ENCODE results near the gene ERBB4. TPM values are rescaled to one million over a fixed set of nuclear protein-coding genes. Genes with fewer than 3 reads are reported as not detected.
A peak's percentile ranks its signal among the peaks of the same experiment; 100 is the strongest.

ERBB4 gene
- total RNA-seq, 1 donor from 2014 or later = 0.36 TPM

GRCh38 chr2:212539072-212539880 is 674 bp upstream of the ERBB4 start:
- Mint-ChIP-seq H3K4me3 (ENCODE audit: unreplicated experiment) (peak overlapping the region; percentile 43), H3K4me1 (ENCODE audit: unreplicated experiment) (peaks cover 7% of the 10 kb centered on the region), H3K9me3 (ENCODE audit: unreplicated experiment) (no peaks in the 10 kb centered on the region), H3K27me3 (ENCODE audit: unreplicated experiment) (peaks cover 11% of the 10 kb centered on the region), H3K27ac (ENCODE audit: unreplicated experiment) (no peak overlapping the region), H3K36me3 (ENCODE audit: low read depth, unreplicated experiment) (no peaks in the 10 kb centered on the region)
- TF ChIP-seq CTCF (IDR thresholded peaks at IDR 0.05; ENCODE audit: unreplicated experiment) = no peak
- DNase-seq (ENCODE audit: low spot score) = peak; percentile 52

GRCh38 chr2:212537726-212538304 is 787 bp downstream of the ERBB4 start:
- H3K4me3 Mint-ChIP-seq (ENCODE audit: unreplicated experiment) = peak overlapping the region; percentile 87
- DNase-seq (ENCODE audit: low spot score) = peak; percentile 44
- peaks cover 11% of the 10 kb centered on the region for H3K27me3 Mint-ChIP-seq (ENCODE audit: unreplicated experiment)
- no peak for TF ChIP-seq CTCF (IDR thresholded peaks at IDR 0.05; ENCODE audit: unreplicated experiment)
- H3K4me1 Mint-ChIP-seq (ENCODE audit: unreplicated experiment) = peaks cover 7% of the 10 kb centered on the region
- H3K9me3 Mint-ChIP-seq (ENCODE audit: unreplicated experiment) = no peaks in the 10 kb centered on the region
- H3K36me3 Mint-ChIP-seq (ENCODE audit: low read depth, unreplicated experiment) = no peaks in the 10 kb centered on the region
- H3K27ac Mint-ChIP-seq (ENCODE audit: unreplicated experiment) = no peak overlapping the region

GRCh38 chr2:212536817-212537725 is 1.5 kb downstream of the ERBB4 start:
- H3K4me1 Mint-ChIP-seq (ENCODE audit: unreplicated experiment) = peaks cover 7% of the 10 kb centered on the region
- DNase-seq (ENCODE audit: low spot score) = peak; percentile 26
- no peak overlapping the region for H3K27ac Mint-ChIP-seq (ENCODE audit: unreplicated experiment)
- H3K9me3 Mint-ChIP-seq (ENCODE audit: unreplicated experiment) = no peaks in the 10 kb centered on the region
- H3K27me3 Mint-ChIP-seq (ENCODE audit: unreplicated experiment) = peaks cover 11% of the 10 kb centered on the region
- H3K4me3 Mint-ChIP-seq (ENCODE audit: unreplicated experiment) = peak overlapping the region; percentile 87
- TF ChIP-seq CTCF (IDR thresholded peaks at IDR 0.05; ENCODE audit: unreplicated experiment) = no peak
- no peaks in the 10 kb centered on the region for H3K36me3 Mint-ChIP-seq (ENCODE audit: low read depth, unreplicated experiment)

- DNase-seq (ENCODE audit: low spot score) = peak; percentile 11
- TF ChIP-seq CTCF (IDR thresholded peaks at IDR 0.05; ENCODE audit: unreplicated experiment) = no peak
- Mint-ChIP-seq H3K9me3 (ENCODE audit: unreplicated experiment) (no peaks in the 10 kb centered on the region), H3K4me3 (ENCODE audit: unreplicated experiment) (peak overlapping the region; percentile 87), H3K36me3 (ENCODE audit: low read depth, unreplicated experiment) (no peaks in the 10 kb centered on the region), H3K4me1 (ENCODE audit: unreplicated experiment) (peaks cover 7% of the 10 kb centered on the region), H3K27ac (ENCODE audit: unreplicated experiment) (no peak overlapping the region), H3K27me3 (ENCODE audit: unreplicated experiment) (peaks cover 11% of the 10 kb centered on the region)
These were observed 2.4 kb downstream of the ERBB4 start for GRCh38 chr2:212535996-212536816.
